ENCODE results near the gene RBM20. TPM values are rescaled to one million over a fixed set of nuclear protein-coding genes. Genes with fewer than 3 reads are reported as not detected.

RBM20 gene
- total and polyA plus RNA-seq, 2 of the 13 experiments (the other 11 are each of a cell fraction or from before 2014, with no cell fraction given), result 0.02 to 0.22 TPM

DNA sequence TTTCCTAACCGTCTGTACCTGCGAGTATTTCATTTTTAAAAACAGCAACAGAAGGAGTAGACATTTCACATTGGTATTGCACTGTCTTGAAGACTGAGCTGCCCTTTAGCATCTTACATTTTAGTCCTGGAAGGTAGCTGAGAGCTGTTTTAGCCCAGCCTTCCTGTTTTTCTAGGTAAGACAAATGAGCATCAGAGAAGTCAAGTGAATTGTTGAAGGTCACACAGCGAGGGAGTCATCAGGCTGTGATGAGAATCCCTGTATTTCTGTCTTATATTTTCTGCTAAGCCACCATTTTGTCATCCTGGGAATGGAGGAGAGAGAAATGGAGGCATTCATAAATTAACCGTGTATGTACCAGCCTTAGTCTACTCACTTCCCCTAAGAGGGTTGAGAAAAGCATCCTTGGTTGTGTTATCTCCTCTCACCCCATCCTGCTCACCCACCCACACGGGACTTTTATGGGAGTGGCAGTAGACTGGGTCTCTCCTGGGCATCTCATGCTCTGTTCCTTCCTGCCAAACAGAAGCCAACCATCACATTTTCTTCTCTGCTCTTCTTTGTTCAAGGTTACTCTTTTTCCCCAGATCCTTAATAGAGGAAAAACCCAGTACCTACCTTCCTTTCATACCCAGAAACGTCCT lies 8.5 kb downstream of the RBM20 start:
- Histone ChIP-seq H3K27ac (ENCODE audit: extremely low read length, insufficient read depth, low read length) (no peak overlapping the region), H2AFZ (ENCODE audit: low read length) (no peak overlapping the region), H3K9ac (ENCODE audit: insufficient read depth, low read depth, low read length) (no peak overlapping the region), H3K4me2 (ENCODE audit: low read depth, low read length) (no peak overlapping the region), H3K4me3 (replicated peaks in 1 of 3; ENCODE audit: insufficient read depth in 1 of 3, low read depth in 2 of 3, low read length in 3 of 3) (no peak overlapping the region), H3K4me1 (ENCODE audit: insufficient read depth, low read length) (no peaks in the 10 kb centered on the region), H3K79me2 (ENCODE audit: insufficient read depth, low read length) (no peaks in the 10 kb centered on the region), H3K9me3 (ENCODE audit: low read length) (no peaks in the 10 kb centered on the region), H3K36me3 (replicated peaks in 1 of 2; ENCODE audit: control insufficient read depth in 1 of 2, insufficient read depth in 2 of 2, low read length in 2 of 2) (no peaks in the 10 kb centered on the region), H3K27me3 (ENCODE audit: control insufficient read depth in 1 of 2, insufficient read depth in 2 of 2, low read length in 2 of 2) (no peaks in the 10 kb centered on the region), H4K20me1 (ENCODE audit: insufficient read depth, low read length) (no peaks in the 10 kb centered on the region)
- ATAC-seq (no peak), DNase-seq (ENCODE audit: low spot score) (no peak), FAIRE-seq (no peak)
- in situ Hi-C loops (cut with HindIII; ENCODE audit: extremely low pct_ligation_motif_present, low pct_unique_long_range_greater_than_20kb) (no loop called here), intact Hi-C loops (cut with micrococcal nuclease; ENCODE audit: unreplicated experiment) (no loop called here)
- WGBS (ENCODE audit: low lambda C conversion rate), result 14% methylated on average over 6 of the region's 6 CpGs
- no TSS peak for BruUV-seq (replicated peaks)
- TF ChIP-seq SOX13 (IDR thresholded peaks at IDR 0.05), result no peak
- no peak for TF ChIP-seq SOX13 (CRISPR knock-in tag; conservative IDR thresholded peaks at IDR 0.05 in 1 of 2, IDR thresholded peaks at IDR 0.05 in 1 of 2)
- no peak for TF ChIP-seq KAT7 (CRISPR knock-in tag; IDR thresholded peaks at IDR 0.05; ENCODE audit: borderline replicate concordance)
- TF ChIP-seq GABPB1 (CRISPR knock-in tag; IDR thresholded peaks at IDR 0.05), result no peak
- TF ChIP-seq SP2 (CRISPR knock-in tag; IDR thresholded peaks at IDR 0.05), result no peak
- TF ChIP-seq, protein P1, sequence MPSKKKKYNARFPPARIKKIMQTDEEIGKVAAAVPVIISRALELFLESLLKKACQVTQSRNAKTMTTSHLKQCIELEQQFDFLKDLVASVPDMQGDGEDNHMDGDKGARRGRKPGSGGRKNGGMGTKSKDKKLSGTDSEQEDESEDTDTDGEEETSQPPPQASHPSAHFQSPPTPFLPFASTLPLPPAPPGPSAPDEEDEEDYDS (CRISPR knock-in tag; IDR thresholded peaks at IDR 0.05), result no peak
- no peak for TF ChIP-seq ZNF350 (CRISPR knock-in tag; IDR thresholded peaks at IDR 0.05; ENCODE audit: borderline replicate concordance, low read depth)
- no peak for TF ChIP-seq SYNCRIP (IDR thresholded peaks at IDR 0.05; ENCODE audit: insufficient read depth, low read depth, low read length)
- no peak for TF ChIP-seq REXO4 (CRISPR knock-in tag; IDR thresholded peaks at IDR 0.05; ENCODE audit: borderline replicate concordance)
- TF ChIP-seq ZNF550 (CRISPR knock-in tag; IDR thresholded peaks at IDR 0.05; ENCODE audit: borderline replicate concordance), result no peak
- TF ChIP-seq CBX2 (IDR thresholded peaks at IDR 0.05; ENCODE audit: low read depth, low read length), result no peak
- no peak for TF ChIP-seq CBX2 (CRISPR knock-in tag; IDR thresholded peaks at IDR 0.05; ENCODE audit: low read depth)
- TF ChIP-seq CHD2 (IDR thresholded peaks at IDR 0.05; ENCODE audit: low read depth, low read length), result no peak
- no peak for TF ChIP-seq ZNF24 (IDR thresholded peaks at IDR 0.05)
- CTCF ChIA-PET (ENCODE audit: low intra/inter-chr PET ratio, low total read pairs), result no interaction called here
- POLR2A ChIA-PET, result no interaction called here
